SU-DHL-6 (cell line): ENCODE data around the gene PMEPA1.

Experiments used
- CTCF ChIP-seq: fragments of 200-600 bp; sonication (generic); IDR thresholded peaks from one replicate; pipeline ENCODE4 v1.5.1; 2017; ENCODE audit warnings: antibody characterized with exemption, mild to moderate bottlenecking, low read length, moderate library complexity; ENCODE audit not compliant: insufficient read depth, poor library complexity, severe bottlenecking
- EZH2phosphoT487 ChIP-seq: fragments of 200-600 bp; sonication (generic), shearing (Covaris generic); conservative IDR thresholded peaks from 2 replicates; pipeline ENCODE4 v1.6.1; 2018; ENCODE audit warnings: mild to moderate bottlenecking, antibody characterized with exemption, low read length, moderate library complexity, mixed read lengths

- no peak for TF ChIP-seq CTCF
- 0 out of 2 replicates have a peak, but pooled peaks have one; percentile 12 for TF ChIP-seq EZH2phosphoT487
Measured at GRCh38 chr20:57620274-57620990, 89.4 kb downstream of the PMEPA1 start, which contains the start of gene ZBP1.
